Dedifferentiated amniotic fluid mesenchymal stem cell (primary cell): ENCODE measurements around the gene LRP8.

Experiments used
- DNase-seq: peaks from one replicate; pipeline ENCODE4 v3.0.0-alpha.2; 2016; ENCODE audit errors: extremely low spot score

LRP8 gene

DNA sequence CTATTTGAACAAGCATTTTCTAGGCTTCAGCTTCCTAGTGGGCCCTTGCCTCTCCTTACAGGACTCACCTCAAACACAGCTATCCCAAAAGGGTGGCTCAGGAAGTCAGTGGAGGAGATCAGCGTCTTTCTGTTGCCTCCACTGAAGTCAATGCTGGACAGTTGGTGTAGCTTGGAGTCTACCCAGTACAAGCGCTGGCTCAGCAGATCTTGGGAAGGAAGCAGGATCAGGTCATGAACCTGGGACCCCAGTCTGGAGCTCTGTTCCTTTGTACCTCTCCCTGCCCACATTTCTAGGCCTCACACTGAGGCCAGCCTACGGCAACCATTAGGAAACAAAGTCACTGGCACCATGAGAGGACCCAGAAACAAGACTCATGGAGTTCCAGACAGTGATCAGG, 65.9 kb downstream of the LRP8 start:
- DNase-seq: no peak

DNA sequence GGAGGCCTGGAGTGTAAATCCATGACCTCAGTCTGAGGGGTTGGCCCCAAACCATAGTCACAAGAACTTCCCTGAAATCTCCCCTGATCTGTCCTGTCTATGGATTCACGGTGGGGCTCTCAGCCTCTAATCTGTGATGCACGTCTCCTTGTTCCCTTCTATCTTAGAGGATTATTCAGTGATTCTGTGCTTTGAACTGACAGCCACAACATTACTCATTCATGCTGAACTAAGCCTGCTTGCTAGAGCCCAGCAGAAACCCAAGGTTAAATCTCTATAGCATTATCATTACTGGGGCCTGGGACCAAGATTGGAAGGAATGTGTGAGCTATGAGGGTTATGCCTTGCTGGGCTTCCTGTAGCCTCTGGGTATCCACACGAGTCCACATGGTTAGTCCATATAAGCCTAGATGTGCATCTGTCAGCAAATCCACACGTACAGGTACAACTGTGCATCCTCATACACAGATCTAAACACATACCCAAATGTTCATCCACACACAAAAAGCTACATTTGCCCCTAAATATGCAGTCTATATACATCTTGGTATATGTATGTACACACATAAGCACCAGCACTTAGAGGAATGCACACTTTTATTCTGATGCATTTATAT, 67.1 kb downstream of the LRP8 start:
- DNase-seq: no peak

DNA sequence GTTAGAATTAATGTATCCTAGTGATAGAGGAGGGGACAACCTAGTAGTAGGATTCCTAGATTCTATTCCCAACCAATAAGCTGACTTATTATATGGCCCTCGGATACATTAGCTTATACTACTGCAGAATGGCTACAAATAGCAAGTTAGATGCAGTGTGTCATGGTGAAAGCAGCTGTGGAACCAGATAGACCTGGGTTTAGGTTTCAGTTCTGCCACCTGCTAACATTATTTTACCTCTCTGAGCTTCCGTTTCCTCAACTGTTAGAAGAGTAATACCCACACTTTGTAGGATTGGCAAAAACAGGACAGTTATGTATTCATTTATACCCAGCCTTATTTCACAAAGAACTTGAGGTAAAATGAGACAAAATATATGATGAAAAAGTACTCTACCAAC, 67.9 kb downstream of the LRP8 start:
- no peak for DNase-seq

DNA sequence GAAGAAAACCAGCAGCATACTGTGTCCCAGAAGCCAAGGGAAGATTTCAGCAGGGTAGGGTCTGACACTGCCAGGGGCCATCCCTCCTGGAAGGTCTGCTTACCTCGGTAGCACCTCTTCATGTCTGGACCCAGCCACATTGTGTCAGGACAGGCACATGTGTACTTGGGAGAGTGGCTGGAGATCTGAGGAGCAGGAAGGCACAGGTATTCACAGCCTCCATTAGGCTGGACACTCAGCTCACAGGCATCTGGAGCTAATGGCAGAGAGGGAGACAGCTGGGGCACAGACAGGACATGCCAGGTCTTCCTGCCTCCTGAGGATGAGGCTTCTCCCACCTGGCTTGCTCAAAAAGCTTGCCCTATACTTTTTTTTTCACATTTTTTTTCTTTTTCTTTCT, 69.7 kb downstream of the LRP8 start:
- DNase-seq: no peak

DNA sequence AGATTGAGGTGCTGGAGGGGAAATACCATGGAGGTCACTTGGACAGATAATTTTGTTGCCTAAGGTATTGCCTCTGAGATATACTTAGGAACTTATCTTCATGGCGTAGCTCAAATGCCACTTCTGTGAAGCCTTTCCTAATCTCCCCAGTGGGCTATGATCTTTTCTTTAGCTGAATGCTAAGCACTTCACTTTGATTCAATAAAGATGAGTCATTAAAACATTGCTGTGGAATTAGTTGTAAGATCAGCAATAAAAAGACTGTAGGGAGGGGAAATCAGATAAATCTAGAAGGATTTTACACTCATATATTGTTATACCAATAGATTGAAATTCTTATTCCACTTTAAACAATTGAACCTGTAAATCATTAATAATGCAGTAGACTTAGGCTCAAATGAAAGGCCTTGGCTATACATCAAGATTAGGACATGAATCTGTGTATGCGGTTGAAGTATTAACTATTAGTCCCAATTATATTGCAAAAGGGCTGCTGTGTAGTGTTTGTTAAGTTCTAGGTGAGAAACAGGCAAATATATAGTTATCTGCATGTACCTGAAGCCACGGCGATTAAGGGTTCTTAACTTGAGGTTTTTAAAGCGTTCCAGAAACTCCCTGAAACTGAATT, 70.3 kb downstream of the LRP8 start:
- no peak for DNase-seq

DNA sequence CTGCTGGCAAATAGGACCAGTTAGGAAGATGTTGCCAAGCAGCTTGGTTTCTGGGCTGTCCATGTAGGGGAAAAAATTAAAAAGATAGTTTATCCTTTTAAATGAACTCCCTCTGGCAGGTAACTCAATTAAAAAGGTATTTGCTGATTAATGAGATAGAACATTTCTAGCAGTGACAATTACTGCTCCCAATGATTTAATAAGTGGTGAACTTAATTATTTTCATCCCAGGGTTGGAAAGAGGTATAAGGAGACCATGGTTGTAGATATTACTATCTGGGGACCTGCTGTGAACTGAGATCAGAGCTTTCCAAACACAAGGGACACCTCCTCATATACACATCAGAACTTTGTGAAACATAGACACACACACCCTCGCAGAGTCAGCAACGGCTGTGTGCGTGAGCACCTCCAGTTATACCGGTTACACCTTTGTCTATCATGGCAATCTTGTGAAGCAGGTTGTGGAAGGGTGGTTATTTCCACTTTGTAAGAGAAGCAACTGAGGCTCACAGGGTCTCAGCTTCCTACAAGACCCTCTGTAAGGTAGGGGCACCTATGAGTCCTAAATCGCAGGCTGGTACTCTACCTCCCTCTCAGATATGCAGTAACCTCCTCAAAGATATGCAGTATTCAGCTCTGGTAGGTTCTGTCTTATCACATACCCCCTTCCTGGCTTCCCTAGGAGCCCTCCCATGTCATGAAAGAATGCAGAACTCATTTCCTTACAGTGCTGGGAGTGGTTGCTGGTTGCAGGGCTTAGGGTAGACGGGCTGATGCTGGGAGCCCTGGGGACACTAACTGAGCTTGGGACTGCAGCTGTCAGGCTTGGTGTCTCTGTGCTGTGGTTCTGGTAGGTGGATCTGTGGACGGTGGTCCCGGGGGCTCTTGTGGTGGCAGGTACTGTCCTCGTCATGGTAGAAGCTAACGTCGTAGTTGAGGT, 71.1 kb downstream of the LRP8 start:
- DNase-seq: no peak

DNA sequence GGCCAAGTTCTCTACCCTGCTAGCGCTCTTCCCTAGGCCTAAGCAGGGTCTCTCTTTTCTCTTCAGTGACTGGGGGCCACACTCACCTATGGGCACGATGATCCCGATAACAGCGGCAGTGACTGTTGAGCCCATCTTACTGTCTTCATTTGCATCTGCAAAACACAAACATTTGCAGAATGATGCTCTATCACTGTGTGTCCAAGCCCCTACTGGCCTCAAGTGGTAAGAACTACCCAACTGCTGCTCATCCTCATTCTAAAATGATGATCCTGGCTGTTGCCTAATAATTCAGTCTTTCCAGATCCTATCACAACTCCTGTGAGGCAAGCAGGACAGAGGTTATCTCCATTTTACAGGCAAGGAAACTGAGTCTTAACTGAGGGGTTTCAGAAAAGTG, 72.8 kb downstream of the LRP8 start:
- no peak for DNase-seq

DNA sequence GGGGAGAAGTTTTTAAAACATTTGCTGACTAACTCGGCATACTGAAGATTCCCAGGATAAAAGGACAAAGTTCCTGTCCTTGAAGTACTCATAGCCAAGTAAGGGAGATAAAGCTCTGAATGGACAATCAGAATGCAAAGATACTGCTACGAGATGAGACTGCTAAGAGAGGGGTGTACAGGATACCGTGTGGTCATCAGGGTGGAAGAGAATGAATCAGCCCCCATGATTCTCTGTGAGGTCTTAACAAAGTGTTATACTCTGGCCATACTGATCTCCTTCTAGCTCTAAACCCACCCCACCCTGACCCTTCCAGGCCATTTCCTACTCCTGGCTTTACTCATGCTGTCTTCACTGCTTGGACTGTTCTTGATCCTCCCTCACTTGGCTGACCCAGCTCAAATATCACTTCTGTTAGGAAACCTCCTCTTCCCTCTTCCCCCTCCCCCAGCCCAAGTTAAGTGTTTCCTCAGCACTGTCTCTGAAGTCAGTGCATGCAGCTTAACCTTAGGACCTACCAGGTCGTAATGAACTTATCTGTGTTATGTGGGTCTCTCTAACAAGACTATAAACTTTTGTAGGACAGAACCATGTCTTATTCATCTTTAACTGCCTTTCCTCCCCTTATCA, 73.7 kb downstream of the LRP8 start:
- DNase-seq: no peak

DNA sequence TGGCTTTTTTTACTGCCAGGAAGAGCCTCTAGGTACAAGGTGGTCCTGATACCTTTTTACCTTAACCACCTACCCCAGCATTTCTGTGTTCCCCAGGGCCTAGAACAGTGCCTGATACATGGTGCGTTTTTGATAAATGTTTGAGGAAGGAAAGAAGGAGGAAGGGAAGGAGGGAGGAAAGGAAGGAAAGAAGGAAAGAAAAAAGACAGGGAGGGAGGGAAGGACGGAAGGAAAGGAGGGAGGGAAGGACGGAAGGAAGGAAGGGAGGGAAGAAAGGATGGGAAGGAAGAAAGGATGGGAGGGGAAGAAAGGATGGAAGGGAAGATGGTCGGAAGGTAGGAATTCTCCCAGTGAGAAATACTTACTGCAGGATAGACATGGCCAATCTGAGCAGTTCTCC, 77.5 kb downstream of the LRP8 start:
- no peak for DNase-seq

DNA sequence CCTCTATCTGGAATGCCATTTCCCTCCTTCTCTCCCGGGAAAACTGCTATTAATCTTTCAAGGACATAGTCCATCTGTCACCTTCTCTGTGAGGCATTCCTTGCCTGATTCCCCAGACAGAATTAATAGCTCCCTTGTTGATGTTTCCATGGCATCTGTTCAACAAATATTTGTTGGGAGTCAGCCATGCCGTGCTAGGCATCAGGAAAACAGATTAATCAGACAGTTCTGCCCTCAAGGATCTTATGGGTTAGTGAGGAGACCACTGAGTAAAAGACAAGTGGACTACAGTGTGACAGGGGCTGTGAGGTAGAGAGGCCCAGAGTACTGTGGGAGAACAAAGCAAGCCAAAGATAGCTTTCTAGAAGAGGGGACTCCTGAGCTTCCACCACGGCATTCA, 78.2 kb downstream of the LRP8 start:
- DNase-seq: no peak

DNA sequence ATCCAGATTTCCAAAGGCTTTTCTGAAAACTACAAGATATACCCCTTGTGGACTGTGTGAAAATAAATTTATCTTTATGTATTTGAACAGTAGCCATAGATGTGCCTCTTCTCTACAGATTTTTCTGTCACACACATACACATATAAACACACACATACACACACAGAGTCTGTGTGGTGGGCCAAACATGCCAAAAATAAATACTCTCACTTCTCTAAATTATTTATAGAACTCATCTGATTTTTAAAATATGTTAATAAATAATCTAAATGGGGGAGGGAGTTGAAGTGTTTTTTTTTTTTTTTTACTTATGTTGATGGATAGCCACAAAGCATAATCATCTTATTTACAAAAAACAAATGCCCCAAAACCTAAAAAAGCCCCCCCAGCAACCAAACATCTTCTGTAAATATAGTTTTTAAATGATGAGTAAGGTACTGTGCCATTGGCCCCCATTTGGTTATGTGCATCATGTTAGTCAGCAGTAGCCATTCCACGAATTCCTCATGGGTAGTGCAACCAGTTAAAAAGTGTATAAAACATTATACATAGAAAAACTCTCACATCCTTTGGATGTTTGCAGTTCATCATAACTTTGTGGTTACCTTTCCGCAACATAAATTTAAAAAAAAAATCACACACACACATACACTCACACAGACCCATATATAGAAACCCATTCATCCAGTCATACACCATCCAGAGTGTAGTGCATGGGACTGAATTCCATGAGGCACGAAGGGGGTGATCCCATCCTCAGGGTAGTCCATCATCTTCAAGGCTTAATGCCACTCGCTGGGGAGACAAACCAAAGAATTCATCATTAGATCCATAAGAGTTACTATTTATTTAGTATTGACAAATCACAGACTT, 81.4 kb downstream of the LRP8 start:
- DNase-seq: peak; percentile 48

DNA sequence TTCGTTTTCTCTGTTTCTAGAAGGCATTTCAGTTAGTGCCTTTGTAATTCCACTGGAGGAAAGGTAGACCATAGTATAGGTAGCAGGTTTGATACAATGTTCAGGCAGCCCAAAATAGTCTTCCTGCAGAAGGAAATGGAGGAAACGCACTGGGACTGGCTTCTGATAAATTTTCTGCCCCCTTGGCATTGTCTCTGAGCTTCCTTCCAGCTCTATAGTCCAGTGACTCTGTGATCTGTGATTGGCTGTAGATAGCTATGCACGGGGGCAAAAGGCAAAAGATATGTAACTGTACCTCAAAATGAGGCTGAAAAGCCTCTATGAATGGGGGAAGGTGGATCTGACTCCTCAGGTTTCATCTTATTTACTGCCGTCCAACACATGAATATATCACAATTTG, 83.7 kb downstream of the LRP8 start:
- no peak for DNase-seq

DNA sequence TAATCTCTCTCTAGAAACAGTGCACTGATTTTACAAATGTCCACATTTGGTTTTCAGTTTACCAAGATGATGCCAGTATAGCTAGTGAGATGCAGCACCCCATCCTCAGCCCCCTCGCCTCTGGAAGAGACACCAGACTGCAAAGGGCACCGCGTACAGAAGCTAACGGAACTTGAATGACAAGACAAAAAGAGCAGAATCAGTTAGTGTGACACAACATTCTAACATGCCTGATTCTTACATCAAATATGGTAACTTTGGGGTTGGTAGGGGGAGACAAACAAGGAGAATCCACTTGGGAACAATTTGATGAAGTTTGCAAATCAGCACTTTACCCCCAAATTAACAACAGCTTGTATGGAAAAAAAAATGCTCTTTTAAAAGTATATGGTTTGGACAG, 85.5 kb downstream of the LRP8 start:
- no peak for DNase-seq

DNA sequence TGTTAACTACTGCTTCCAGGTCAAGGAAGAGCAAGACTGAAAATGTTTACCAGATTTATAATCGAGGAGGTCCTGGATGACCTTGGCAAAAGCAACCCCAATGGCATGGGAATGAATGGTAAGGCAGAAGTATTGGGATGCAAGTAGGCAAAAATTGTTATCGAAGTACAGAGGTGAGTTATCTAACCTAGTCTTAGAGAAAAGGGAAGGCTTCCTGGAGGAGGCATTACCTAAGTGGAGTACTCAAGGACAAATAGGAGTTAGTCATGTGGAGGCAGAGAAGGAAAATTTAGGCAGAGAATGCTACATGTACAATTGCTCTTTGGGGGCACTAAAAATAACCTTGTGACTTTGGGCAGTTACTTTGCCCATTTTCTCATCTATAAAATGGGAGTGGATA, 86.0 kb downstream of the LRP8 start:
- no peak for DNase-seq

DNA sequence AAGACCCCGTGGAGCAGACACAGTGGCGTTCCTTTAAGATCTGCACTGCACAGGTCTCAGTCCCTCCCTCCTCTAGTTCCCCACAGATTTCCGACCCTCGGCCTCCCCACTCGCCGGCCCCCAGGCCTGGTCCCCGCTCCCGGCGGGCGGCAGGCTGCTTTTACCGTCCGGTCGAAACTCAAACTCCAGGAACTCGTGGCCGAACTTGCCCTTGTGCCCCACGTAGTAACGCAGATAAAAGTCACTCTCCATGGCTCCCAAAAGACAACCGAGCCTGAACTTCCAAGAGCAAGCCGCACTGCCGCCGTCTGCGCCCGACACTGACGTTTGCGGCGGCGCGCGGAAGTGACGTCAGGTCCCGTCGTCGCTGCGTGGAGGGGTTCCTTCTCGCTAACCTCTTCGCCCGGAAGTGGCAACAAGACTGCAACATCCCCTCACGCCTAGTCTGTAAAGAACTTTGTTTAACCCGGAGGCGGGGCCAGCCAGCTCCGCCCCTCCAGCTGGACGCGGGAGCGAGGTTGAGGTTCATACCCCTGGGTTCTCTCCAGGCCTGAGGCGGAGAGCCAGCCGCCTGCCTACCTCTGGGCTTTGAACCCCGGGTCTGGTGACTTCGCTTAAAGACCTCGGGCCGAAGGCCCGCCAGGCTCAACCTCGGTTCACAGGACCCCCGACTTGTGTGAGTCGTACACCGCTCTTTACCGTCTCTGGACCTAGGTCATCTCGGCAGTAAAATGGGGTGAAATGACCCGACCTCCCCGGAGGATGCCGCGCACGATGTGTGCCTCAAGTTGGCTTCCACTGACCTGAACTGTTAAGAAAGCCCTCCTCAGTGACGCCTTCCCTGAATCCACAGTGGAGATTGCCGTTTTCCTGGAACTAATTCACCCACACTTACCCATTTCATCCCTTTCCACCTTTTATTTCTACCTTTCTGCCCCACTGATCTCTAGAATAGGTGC, 89.4 kb downstream of the LRP8 start, which contains the start of gene MAGOH:
MAGOH (minus strand) TSS at position 322 of the 959 bp plus-strand sequence; CDS start at position 252, 70 bp downstream.
- DNase-seq: peak; percentile 98

DNA sequence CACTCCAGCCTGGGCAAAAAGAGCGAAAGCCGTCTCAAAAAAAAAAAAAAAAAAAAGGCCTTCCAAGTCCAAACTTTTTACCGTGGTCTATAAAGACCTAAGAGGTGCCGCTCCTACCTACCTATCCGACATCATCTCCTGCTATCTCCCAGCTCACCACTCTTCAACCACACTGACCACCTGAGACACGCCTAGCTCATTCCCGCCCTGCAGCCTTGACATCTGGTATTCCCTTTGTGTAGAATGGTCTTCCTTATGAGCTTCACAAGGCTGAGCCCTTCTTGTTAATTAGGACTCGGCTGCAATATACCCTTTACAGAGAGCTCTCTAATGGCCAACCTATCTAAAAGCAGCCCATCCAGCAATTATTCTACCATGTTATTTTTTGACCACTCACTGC, 90.2 kb downstream of the LRP8 start:
- DNase-seq: no peak

DNA sequence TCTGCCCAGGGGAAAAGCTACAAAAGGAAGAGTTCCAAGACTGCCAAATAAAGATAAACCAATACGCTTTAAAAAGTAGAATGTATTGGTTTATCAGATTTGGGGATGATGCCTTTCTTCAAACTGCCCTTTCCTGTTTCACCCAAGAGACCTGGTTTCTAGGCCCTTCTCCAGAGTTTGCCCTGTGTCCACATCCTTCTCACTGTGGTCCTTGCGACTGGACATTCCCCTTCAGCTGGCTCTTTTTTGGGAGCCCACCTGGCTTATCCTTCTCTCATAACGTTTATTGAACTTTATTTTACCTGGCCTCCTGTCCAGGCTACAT, 106.9 kb downstream of the LRP8 start:
- DNase-seq: no peak

DNA sequence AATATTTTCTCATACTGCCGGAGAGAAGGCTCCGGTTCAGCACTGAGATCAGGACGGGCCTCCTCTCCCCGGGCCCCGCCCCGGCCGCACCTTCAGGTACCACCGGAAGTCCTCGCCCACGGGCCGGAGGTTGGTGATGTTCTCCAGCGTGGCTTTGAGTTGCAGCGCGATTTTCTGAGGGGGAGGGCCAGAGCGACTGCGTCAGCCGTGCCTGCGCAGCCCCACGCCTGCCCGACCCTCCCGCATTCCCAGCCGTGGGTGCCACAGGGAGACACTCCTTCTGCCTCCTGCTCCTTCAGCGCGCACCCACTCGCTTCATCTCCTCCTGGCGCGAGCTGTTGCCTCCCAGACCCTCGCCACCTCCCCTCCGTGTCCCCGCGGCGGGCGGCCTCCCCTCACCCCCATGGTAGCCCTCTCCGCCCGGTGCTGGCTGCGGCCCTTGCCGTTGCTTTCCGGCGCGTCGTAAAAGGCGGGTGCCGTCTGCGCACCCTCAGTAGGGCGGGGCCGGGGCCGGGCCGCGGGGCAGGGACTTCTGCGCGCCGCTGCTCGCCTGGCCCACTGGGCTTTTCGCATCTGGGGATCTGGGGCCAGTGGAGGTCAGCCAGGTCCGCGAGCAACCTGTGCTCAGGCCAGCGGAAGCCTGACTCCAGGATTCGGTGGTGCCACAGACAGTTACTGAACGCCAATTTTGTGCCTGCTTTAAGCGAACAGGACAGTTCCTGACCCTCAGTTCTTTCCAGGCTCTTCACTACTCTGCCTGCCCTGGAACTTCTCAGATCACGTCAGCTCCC, 107.5 kb downstream of the LRP8 start, which contains the start of gene CZIB:
CZIB (minus strand) TSS at position 464 of the 791 bp plus-strand sequence; CDS start at position 405, 59 bp downstream.
- DNase-seq: peak; percentile 82

DNA sequence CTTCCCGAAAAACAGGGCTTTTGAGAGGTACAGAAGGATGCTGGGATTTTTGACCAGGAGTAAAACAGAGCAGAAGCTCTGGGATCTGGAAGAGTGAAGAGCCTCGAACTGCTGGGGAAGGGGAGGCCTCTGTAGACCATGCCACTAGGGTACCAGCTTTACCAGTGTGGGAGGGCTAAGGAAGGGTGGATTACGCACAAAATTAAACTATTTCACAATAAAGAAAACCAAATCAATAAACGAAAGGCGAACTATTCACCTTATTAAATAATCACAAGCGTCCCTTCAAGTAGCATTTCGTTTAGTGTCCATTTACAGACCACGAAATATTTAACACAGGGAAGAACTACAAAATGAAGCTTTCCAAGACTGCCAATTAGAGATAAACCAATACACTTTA, 108.2 kb downstream of the LRP8 start:
- no peak for DNase-seq
